GM12873 (cell line): ENCODE data around the gene GUCA1A.

Experiments used
- TF ChIP-seq, protein P1 (sequence below): IDR thresholded peaks from 2 replicates; pipeline ENCODE4 v1.5.1; 2012; ENCODE audit warnings: low read depth, mild to moderate bottlenecking, moderate library complexity, low read length, control low read depth; ENCODE audit not compliant: insufficient read depth; ENCODE audit errors: missing control alignments

Gene GUCA1A

DNA sequence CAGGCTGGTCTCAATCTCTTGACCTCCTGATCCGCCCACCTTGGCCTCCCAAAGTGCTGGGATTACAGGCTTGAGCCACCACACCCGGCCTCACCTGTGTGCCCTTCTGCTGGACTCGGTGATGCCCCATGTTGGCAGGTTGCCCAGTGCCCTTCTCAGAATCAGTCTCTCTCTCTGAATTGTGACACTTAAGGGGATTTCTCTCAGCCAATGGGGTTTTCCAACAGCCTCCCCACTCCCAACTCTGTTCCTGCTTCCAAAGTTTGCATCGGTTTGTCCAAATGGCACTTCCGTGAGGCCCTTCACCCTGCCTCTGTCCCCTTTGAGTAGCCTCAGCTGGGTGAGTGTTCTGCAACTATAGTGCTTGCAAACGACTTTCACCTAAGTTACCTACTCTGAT lies 47.6 kb downstream of the GUCA1A start:
- TF ChIP-seq, protein P1, sequence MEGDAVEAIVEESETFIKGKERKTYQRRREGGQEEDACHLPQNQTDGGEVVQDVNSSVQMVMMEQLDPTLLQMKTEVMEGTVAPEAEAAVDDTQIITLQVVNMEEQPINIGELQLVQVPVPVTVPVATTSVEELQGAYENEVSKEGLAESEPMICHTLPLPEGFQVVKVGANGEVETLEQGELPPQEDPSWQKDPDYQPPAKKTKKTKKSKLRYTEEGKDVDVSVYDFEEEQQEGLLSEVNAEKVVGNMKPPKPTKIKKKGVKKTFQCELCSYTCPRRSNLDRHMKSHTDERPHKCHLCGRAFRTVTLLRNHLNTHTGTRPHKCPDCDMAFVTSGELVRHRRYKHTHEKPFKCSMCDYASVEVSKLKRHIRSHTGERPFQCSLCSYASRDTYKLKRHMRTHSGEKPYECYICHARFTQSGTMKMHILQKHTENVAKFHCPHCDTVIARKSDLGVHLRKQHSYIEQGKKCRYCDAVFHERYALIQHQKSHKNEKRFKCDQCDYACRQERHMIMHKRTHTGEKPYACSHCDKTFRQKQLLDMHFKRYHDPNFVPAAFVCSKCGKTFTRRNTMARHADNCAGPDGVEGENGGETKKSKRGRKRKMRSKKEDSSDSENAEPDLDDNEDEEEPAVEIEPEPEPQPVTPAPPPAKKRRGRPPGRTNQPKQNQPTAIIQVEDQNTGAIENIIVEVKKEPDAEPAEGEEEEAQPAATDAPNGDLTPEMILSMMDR: no peak

DNA sequence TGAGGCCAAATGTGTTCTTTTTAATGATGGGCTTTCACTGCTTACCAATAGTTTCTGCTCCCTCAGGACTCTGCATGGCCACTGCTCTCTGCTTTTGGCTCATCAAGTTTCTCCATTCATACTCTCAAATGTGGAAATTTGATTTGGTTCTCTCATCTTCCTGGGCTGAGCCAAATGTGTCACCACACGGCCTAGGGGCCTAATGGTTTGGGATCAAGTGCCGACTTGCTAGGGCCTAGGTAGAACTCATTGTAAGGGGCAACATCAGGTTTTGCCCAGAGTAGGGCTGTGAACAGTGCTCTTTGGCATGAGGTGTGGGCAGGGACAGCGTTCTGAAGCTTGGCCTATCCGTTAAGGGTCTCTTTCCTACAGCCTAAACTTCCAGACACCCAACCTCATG lies 48.4 kb downstream of the GUCA1A start:
- TF ChIP-seq, protein P1: no peak

DNA sequence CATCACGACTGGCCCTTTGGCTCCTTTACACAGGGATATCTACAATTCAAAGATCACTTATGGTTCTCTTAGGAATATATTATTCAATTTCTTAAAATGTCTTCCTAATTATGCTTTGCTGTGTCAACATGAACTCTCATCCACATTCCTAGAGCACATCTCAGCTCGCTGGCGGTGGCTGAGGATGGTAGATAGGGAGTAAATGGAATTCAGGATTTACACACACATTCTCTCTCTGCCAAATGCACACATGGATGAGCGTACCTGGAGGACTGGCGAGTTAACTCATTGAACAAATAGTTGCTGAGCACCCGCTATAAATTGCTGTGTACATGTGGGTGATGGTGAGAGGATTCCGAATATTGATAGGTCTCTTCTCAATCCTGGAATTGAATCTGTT lies 49.3 kb downstream of the GUCA1A start:
- TF ChIP-seq, protein P1: no peak

DNA sequence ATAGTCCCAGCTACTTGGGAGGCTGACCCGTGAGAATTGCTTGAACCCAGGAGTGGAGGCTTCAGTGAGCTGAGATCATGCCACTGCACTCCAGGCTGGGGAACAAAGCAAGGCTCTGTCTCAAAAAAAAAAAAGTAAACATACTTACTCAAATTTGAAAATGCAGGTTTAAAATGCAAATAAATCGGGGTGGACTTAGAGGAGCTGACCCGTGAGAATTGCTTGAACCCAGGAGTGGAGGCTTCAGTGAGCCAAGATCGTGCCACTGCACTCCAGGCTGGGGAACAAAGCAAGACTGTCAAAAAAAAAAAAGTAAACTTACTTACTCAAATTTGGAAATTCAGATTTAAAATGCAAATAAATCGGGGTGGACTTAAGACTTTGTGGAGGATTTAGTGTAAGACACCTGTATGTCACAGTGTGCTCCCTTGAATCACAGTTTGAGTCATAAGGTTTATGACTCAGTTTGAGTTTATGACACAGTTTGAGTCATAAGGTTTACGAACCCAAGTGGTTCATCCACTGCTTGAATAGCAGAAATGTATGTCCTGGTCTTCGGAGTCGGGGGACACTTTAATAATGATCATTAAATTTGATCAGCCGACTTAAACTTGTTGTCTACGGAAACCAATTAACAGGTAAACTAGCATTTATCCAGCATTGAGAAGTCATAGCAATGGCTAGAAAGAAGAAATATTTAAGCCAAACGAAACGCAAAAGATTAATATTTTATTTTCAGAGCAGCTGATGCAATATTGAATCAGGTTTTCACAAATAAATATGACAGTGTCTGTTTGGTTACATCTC lies 51.3 kb downstream of the GUCA1A start:
- TF ChIP-seq, protein P1: no peak

DNA sequence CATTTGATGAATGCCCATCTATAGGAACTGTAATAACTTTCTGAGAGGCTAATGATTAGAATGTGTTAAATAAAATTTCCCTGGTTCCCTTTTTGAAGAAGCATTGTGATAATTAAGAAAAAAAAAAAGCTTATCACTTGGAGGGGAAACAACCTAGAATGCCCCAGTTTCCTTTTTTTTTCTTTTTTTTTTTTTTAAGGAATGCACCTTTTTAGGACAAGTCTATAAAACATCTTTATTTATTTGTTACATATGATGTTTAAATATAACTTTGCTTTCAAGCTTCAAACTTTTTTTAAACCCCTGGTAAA lies 51.8 kb downstream of the GUCA1A start:
- TF ChIP-seq, protein P1: no peak

DNA sequence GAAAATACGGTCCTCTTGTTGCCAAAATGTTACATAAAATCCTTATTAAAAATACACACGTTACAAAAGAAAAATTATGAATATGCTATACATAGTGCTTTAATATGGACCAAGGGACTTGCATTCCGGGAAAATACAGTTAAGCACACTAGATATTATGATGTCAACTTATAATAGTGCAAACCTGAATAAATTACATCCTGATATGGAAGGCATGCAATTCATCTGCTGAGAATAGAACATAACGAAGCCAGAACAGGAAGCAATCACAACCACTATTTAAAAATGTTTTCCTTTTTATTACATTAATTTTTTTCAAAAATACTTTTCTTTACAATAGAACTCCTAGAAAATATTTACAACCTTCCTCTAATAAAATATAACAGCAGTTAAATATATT lies 52.3 kb downstream of the GUCA1A start:
- TF ChIP-seq, protein P1: no peak

DNA sequence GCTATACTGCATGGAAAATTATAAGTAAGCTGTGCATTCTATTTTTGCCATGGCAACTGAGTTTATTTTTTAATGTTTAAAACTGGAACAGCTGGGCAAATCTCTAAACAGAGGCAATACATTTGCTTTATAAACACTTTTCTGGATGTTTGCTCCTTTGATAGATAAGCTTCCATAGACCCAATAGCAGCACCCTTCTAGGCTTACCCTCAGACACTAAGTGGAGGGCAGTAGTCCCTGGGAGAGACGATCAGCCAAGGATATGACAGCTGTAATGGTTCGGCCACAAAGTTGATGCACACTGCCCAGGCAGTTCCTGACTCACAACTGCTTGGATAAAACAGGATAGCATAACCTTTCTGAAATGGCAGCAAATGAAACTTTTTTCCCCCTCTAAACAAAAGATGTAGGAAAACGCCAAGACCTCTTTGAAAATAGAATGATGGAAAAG lies 53.0 kb downstream of the GUCA1A start:
- TF ChIP-seq, protein P1: no peak
